GM10847 (cell line): ENCODE results near the gene ARMC3.

ENCODE experiments used
- POLR2A ChIP-seq: IDR thresholded peaks from 2 replicates; pipeline ENCODE4 v1.6.1; 2011; ENCODE audit not compliant: insufficient read length; ENCODE audit errors: extremely low read depth

Gene ARMC3

GRCh38 chr10:22927661-22928403 is at the start of gene ARMC3:
Gene ARMC3 (plus strand): TSS chr10:22928053. CDS start chr10:22931997, 3,944 bp downstream.
- no peak for TF ChIP-seq POLR2A

GRCh38 chr10:22891797-22892196 is 36.1 kb upstream of the ARMC3 start:
- TF ChIP-seq POLR2A = no peak

GRCh38 chr10:22893781-22894180 is 34.1 kb upstream of the ARMC3 start:
- no peak for TF ChIP-seq POLR2A

- TF ChIP-seq POLR2A = no peak
Observed at GRCh38 chr10:22894714-22895113, 33.1 kb upstream of the ARMC3 start.

DNA sequence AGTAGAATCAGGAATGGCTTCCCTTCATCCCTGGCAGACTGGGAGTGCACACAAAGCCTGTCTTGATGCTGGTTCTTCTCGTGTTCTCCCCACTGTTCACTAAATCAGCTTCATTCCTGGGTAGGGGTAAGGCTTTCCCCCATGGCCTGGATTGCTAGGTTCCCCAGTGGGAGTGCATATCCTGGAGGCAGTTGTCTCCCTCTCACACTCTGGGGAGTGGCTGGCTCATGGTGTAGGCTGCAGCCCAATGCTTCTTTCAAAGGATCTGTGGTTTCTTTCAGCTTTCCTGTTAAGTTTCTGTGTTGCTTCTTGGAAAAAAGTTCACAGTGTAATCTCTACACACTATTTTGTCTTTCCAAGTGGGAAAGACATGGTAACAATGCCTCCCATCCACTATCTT is 32.6 kb upstream of the ARMC3 start:
- TF ChIP-seq POLR2A = no peak

GRCh38 chr10:22897371-22897770 is 30.5 kb upstream of the ARMC3 start:
- TF ChIP-seq POLR2A = no peak

DNA sequence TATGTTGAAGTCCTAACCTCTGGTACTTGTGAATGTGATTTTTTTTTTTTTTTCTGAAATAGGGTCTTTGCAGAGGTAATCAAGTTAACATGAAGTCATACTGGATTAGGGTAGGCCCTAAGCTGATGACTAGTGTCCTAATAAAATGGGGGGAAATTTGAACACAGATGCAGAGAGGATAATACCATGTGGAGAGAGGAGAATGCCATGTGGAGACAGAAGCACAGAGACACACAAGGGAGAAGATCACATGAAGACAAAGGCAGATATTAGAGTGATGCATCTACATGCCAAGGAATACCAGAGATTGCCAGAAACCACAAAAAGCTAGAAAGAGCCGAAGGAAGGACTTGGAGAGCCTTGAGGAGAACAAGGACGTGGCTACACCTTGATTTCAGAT is 28.5 kb upstream of the ARMC3 start:
- no peak for TF ChIP-seq POLR2A

DNA sequence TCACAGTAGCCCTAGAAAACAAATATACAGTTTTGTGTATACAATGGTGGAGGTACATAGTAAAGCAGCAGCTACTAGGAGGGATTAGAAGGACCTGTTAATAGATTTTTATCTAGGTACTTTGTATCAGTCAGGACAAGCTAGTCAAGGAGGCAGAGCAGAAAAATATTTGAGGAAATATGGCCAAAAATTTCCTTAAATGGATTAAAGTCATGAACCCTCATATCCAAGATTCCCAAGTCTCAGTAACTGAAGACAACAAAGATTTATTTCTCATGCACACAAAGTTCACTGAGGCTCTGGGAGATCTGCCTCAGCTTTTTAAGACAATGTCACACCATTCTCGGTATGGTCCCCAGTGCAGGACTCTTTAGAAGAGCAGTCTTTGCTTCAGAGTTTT is 28.1 kb upstream of the ARMC3 start:
- TF ChIP-seq POLR2A = no peak

DNA sequence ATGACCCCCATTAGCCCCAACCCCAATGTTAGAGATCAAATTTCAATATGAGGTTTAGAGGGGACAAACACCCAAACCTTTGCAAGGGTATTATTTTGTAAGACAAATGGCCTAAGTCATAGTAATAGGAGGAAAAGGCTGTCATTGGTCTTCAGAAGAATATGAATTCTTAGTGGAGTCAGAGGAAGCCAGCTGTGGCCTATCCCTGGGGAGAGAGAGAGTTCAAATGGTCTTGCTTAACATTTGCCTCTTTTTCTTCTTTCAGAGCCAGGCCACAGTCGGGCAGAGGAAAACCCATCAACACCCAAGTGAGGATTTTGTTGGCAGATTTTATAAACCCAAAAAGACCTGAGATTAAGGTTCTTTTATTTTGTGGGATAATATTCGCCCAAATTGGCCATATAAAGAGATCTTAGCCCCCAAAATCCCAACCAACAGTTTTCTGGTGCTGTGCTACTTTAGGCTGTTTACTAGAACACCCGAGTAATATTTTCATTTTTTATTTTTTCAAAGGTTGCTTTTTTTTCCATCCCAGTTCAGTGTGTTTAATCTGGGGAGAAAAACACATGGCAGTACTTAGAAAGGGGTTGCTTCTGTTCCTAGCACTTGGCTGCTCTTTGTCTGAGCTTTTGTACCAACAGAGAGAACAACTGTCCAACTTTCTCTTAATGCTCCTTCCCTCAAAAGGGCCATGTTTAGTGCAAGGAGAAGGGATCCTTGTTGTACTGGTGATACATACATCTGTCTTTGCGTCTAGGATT is 26.8 kb upstream of the ARMC3 start:
- TF ChIP-seq POLR2A = no peak

GRCh38 chr10:22903694-22904093 is 24.2 kb upstream of the ARMC3 start:
- TF ChIP-seq POLR2A = no peak

GRCh38 chr10:22906767-22907166 is 21.1 kb upstream of the ARMC3 start:
- TF ChIP-seq POLR2A = no peak

GRCh38 chr10:22908837-22909236 is 19.0 kb upstream of the ARMC3 start:
- no peak for TF ChIP-seq POLR2A

DNA sequence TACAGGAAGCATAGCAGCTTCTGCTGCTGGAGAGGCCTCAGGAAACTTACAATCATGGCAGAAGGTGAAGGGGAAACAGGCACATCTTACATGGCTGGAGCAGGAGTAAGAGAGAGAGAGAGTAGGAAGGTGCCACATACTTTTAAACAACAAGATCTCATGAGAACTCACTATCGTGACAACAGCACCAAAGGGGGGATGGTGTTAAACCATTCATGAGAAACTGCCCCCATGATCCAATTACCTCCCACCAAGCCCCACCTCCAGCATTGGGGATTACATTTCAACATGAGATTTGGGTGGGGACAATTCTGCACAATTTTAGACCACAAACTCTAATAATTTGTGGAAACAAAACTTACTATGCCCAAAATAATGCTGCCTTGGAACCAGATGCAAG is 16.8 kb upstream of the ARMC3 start:
- TF ChIP-seq POLR2A = no peak

DNA sequence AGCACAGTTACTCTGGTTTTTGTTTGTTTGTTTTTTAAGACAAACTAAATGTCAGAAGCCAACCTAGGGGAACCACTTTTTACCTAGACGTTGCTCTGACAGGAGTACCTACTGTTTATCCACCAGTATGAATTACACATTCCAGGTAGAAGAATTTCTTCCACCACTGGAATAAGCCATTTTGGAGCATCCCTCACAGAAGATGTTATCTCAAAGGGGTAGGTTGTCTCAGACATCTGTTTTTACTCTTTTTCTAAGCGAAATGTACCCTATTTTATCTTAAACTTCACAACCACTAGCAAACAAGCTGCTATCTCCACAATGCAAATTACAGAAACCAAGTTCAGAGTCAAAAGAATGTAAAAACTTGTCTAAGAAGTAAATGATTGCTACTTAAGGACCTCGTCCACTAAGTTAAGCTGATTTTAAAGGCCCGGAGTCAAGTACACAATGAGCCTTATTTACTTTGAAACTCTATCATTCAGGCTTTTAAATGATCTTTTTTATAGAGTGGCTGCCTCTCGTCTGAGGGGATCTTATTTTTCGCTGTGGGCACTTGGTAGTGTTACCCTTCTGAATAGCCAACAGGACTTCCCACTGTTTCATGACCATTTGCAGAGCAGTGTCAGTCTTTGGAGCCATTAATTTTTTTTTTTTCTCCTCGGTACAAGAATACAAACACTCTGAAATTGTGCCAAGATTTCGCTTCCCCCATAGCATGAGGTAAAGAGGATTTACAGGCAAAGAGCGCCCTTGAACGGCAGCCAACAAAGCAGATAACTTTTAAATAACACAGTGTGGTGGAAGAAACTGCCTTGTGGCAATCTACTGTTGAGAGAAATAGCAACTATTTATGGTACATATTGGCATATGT is 15.7 kb upstream of the ARMC3 start:
- TF ChIP-seq POLR2A = no peak

DNA sequence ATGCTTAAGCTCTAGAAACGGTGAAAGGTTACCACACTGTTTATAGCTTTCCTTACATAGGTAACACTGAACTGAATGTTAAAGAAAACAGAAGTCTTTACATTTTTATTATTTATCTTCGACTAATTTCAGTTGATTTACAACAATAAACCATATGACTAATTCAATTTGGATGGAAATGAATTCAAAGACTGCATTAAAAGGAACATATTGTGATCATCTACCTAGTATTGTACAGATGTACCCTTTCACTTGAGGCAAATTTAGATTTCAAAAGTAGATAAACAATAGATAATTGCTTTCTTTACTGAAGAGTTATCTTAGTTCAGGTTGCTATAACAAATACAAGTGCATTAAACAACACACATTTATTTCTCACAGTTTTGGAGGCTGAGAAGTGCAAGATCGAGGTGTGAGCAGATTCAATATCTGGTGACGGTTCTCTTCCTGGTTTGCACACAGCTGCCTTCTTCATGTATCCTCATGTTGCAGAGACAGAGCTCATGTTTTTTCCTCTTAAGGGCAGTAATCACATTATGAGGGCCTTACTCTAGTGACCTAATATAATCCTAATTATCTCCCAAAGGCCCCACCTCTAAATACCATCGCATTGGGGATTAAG is 15.0 kb upstream of the ARMC3 start:
- TF ChIP-seq POLR2A = no peak

GRCh38 chr10:22913474-22914092 is 14.3 kb upstream of the ARMC3 start:
- TF ChIP-seq POLR2A = no peak
